WERI-Rb-1 (cell line): ENCODE results near the gene MAN2A2.

Source experiments
- DNase-seq: peaks from one replicate; pipeline ENCODE4 v3.0.0-alpha.2; 2020
- H3K27ac ChIP-seq: fragments of 250-450 bp; sonication (Bioruptor Pico); 2 replicates; pipeline ENCODE4 v1.5.1; 2020; ENCODE audit warnings: mild to moderate bottlenecking, moderate library complexity
- H3K27me3 ChIP-seq: fragments of 250-450 bp; sonication (Bioruptor Pico); 2 replicates; pipeline ENCODE4 v1.5.1; 2021; ENCODE audit warnings: mild to moderate bottlenecking, low read depth, moderate library complexity; ENCODE audit not compliant: insufficient read depth, severe bottlenecking
- H3K36me3 ChIP-seq: fragments of 250-450 bp; sonication (Bioruptor Pico); 2 replicates; pipeline ENCODE4 v1.5.1; 2020; ENCODE audit warnings: mild to moderate bottlenecking, moderate library complexity
- H3K4me3 ChIP-seq: 2 replicates; pipeline ENCODE4 v1.5.1; 2011; ENCODE audit warnings: low read depth, mild to moderate bottlenecking, control low read depth, low read length
- H3K9me3 ChIP-seq: fragments of 250-450 bp; sonication (Bioruptor Pico); 2 replicates; pipeline ENCODE4 v1.5.1; 2021; ENCODE audit warnings: mild to moderate bottlenecking, moderate library complexity; ENCODE audit not compliant: severe bottlenecking
- TF ChIP-seq, protein P1 (sequence below): IDR thresholded peaks from 2 replicates; pipeline ENCODE4 v1.5.1; 2011; ENCODE audit warnings: low read depth, mild to moderate bottlenecking, control low read depth, inconsistent platforms, low read length

The MAN2A2 gene

DNA sequence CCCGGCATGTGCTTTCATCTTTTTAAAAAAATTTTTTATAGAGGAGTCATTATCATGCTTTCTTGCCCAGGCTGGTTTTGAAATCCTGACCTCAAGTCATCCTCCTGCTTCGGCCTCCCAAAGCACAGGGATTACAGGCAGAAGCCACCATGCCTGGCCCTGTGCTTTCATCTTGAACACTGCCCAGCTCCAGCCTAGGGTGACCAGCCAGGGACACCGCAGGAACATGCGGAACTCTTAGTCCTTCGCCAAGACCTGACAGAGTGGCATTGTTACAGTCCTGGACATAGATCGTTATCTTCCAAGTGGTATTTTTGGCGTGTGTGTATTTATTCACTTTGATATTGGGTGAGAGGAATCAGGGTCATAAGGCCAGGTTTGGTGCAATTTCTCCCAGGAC, 42.7 kb upstream of the MAN2A2 start:
- Histone ChIP-seq H3K27ac (no peak overlapping the region), H3K27me3 (no peaks in the 10 kb centered on the region), H3K36me3 (no peaks in the 10 kb centered on the region), H3K9me3 (no peaks in the 10 kb centered on the region), H3K4me3 (no peak overlapping the region)
- TF ChIP-seq, protein P1, sequence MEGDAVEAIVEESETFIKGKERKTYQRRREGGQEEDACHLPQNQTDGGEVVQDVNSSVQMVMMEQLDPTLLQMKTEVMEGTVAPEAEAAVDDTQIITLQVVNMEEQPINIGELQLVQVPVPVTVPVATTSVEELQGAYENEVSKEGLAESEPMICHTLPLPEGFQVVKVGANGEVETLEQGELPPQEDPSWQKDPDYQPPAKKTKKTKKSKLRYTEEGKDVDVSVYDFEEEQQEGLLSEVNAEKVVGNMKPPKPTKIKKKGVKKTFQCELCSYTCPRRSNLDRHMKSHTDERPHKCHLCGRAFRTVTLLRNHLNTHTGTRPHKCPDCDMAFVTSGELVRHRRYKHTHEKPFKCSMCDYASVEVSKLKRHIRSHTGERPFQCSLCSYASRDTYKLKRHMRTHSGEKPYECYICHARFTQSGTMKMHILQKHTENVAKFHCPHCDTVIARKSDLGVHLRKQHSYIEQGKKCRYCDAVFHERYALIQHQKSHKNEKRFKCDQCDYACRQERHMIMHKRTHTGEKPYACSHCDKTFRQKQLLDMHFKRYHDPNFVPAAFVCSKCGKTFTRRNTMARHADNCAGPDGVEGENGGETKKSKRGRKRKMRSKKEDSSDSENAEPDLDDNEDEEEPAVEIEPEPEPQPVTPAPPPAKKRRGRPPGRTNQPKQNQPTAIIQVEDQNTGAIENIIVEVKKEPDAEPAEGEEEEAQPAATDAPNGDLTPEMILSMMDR, result no peak
- no peak for DNase-seq

DNA sequence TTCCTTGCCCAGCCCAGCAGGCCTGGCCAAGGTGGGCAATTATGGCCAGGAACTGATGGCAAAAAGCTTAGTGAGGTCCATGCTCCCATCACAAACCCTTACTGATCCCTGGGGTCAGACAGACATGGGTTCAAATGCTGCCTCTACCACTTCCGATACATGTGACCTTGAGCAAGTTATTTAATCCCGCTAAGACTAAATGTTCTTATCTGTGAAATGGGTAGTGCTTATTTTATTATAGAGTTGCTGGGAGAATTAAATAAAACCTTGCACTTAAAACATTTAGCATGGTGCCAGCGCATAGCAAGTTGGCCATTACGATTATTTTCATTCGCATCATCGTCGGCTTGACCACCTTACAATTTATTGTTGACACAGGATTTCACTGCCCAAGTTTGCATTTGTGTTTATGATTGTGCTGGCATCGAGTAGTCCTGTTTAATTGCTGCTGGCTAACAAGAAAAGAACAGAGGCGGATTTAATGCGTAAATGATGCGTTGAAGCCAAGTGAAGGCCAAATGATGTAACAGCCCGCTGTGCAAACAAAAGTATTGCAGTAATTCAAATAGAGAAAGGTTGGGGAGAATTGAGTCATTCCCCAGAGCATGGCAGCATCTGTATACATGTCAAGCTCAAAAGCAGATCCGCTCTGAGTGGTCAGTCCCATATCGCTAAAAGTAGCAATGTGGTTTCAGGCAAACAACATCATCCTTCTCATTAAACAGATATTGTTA, 42.0 kb upstream of the MAN2A2 start:
- Histone ChIP-seq H3K27ac (no peak overlapping the region), H3K9me3 (no peaks in the 10 kb centered on the region), H3K4me3 (no peak overlapping the region), H3K27me3 (no peaks in the 10 kb centered on the region), H3K36me3 (no peaks in the 10 kb centered on the region)
- TF ChIP-seq, protein P1, result no peak
- no peak for DNase-seq

DNA sequence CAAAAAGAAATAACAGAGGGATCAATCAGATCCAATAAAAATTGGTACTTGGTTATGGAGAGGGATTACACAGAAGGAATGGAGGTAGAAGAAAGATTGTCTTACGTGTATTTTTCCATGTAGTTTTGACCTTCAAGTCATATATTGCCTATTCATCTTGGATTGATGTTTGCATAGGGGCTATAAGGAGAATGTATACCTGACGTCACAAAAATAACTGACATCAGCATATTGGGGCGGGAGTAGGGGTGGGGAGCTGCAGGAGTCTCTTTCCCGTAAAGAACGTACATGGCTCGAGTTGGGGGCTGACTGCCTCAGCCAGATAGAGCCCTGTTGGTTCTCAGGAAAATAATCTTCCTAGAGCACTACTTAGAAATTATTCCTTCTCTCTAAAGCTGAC, 40.6 kb upstream of the MAN2A2 start:
- Histone ChIP-seq H3K4me3 (no peak overlapping the region), H3K9me3 (no peaks in the 10 kb centered on the region), H3K36me3 (no peaks in the 10 kb centered on the region), H3K27ac (no peak overlapping the region), H3K27me3 (no peaks in the 10 kb centered on the region)
- DNase-seq, result no peak
- TF ChIP-seq, protein P1, result no peak

DNA sequence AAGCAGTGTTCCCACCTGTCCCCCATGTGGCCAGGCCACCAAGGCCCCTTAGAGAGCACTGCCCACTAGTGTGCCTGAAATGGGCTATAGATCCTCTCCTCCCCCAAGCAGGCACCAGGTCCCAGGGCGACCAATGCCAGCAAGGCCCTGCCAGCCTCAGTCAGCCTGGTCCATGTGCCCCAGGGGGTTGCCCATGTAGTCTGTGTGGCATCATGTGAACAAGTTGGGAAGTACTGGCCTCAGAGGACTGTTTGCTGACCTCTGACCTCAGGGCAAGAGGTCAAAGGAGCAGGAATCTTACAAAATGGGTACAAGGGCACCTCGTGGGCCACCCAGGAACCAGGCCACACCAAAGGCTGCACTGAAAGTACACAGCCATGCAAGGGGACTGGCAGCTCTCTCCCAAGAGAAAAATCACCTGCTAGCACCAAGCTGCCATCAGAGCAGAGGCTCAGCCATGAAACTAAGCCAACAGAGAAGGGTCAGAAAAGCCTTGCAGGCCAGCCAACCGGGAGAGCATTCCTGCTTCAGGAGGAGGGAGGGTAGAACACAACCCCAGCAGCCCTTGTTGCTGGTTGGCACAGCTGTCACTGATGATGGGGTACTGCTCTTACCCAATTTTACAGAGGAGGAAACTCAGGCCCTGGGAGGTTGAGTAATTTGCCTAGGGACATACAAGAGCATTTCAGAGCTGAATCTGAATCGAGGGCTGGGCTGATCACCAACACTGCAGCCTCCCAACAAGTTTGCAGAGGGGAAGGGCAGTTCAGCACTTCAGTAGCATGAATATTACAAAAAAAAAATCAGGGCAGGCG, 39.9 kb upstream of the MAN2A2 start:
- Histone ChIP-seq H3K9me3 (no peaks in the 10 kb centered on the region), H3K4me3 (no peak overlapping the region), H3K27ac (no peak overlapping the region), H3K27me3 (no peaks in the 10 kb centered on the region), H3K36me3 (no peaks in the 10 kb centered on the region)
- DNase-seq, result no peak
- TF ChIP-seq, protein P1, result no peak

DNA sequence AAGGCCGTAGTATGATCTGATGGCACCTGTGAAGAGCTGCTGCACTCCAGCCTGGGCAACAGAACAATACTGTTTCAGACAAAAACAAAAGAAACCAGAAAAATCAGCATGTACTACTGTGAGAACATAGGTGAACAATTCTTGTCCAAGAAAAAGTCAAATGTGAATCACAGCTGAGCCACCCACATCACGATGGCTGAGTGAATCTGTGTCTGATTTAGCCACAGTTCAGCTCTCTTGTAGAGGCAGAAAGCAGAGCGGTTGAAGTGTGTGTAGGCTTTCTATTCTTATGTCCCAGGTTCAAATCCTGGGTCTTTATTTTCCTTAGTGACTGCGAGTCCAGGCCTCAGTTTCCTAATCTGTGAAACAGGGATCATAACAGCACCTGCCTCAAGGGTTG, 39.1 kb upstream of the MAN2A2 start:
- Histone ChIP-seq H3K9me3 (no peaks in the 10 kb centered on the region), H3K4me3 (no peak overlapping the region), H3K27ac (no peak overlapping the region), H3K36me3 (no peaks in the 10 kb centered on the region), H3K27me3 (no peaks in the 10 kb centered on the region)
- TF ChIP-seq, protein P1, result no peak
- DNase-seq, result no peak
